ENCODE results near the gene STX17.
"Not testable (repeated sequence)": the region's sequence is repeated elsewhere in the genome, so short reads cannot be mapped to it uniquely, and the experiment has no call there.

Gene STX17

GRCh38 chr9:99977033-99977792, 70.8 kb downstream of the STX17 start:
- no peak for DNase-seq

- DNase-seq: no peak
These were observed 71.8 kb downstream of the STX17 start for GRCh38 chr9:99978221-99978620.

- no peak for DNase-seq
These were observed 74.1 kb downstream of the STX17 start for GRCh38 chr9:99980598-99980997.

DNA sequence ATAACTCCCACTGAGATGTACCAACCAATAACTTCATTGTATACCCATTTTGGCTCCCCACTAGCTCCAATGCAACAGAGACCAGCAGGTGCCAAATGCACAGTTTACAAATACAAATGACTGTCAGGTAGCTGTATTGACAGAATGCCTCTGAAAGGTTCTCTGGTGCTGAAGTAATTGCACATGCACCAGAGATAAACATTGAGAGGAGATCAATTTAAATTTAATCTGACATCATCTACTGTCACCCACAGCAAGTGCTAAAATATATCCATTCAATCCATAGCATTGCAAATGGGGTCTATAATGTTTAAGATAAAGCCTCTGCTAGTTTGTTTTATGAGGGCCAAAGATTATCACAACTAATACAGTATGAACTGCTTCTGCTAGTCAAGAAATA, 80.2 kb downstream of the STX17 start:
- no peak for DNase-seq

DNA sequence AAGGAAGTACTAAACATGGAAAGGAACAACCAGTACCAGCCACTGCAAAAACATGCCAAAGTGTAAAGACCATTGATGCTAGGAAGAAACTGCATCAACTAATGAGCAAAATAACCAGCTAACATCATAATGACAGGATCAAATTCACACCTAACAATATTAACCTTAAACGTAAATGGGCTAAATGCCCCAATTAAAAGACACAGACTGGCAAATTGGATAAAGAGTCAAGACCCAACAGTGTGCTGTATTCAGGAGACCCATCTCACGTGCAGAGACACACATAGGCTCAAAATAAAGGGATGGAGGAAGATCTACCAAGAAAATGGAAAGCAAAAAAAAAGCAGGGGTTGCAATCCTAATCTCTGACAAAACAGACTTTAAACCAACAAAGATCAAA, 84.1 kb downstream of the STX17 start:
- DNase-seq: not testable (repeated sequence)

DNA sequence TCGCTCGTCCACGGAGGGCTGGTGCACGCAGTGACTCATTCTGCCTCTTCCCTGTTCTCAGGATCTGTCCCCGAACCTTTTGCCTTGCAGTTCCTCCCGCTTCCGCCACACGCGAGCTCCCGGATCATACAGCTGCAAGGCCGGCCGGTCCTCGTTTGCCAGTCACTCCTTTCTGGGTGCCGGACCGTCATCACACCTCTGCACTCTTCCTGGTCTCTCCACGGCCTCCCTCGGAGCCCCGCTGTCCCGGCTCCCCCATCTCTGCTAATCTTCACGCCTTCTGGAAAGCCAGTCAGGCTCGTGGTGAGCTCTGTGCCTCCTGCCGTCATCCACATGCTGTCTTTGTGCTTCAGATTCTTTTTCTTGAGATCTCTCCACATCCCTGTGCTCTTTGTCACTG, 91.8 kb downstream of the STX17 start:
- DNase-seq: no peak

DNA sequence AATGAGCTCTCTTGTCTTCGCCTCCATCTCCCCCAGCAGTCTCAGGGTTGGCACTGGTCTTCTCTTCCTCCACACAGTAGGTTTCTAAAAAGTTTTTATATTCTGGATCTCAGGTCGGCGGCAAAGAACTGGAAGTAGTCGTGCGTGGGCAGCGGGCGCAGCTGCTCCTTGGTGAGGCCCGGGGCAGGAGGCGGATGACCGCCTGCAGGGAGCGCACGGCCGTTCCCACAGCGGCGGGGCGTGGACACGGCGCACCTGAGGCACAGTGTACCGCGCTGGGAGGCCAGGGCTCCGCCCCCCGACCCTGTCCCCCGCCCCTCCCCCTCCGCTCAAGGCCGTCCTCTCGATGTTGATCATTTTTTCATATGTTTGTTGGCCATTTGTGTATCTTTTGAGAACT, 92.4 kb downstream of the STX17 start:
- no peak for DNase-seq

DNA sequence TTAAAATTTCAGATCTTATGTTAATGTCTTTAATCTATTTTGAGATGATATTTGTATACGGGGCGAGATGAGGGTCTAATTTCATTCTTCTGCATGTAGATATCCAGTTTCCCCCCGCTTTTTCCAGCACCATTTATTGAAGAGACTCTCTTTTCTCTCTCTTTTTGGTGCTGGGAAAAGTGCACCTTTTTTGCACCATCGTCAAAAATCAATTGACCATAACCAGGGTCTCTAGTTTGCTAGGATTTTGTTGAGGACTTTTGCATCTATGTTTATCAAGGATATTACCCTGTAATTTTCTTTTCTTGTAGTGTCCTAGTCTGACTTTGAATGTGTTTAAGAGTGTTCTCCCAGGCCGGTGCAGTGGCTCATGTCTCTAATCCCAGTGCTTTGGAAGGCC, 93.3 kb downstream of the STX17 start:
- DNase-seq: no peak

GRCh38 chr9:100011062-100011681, 104.7 kb downstream of the STX17 start:
- peak; percentile 35 for DNase-seq

GRCh38 chr9:100012279-100012678, 105.8 kb downstream of the STX17 start:
- DNase-seq: no peak

- no peak for DNase-seq
These were observed 107.1 kb downstream of the STX17 start for GRCh38 chr9:100013573-100013972.

GRCh38 chr9:100014846-100015245, 108.4 kb downstream of the STX17 start:
- no peak for DNase-seq

DNA sequence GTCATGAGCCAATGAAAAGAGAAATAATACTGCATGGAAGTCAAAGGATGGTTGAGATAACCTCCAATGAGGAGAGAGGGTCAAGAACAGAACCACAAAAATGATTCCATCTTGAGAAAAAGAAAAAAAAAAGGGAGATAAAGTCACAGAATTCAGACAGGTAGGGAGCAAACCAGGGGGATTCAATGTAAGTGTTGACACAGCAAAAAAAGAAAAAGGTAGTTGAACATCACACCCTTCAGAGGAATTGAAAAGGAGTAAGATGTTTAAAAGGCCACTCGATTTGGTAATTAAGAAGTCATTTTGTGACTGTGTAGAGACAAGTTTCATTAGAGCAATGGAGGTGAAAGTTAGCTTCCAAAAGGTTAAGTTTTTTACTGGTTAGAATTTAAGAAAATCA, 113.1 kb downstream of the STX17 start:
- DNase-seq: no peak
